ENCODE measurements around the gene TGFB1.

- TF ChIP-seq YY1 (IDR thresholded peaks at IDR 0.05; ENCODE audit: insufficient read depth, insufficient read length) (no peak), ZNF274 (IDR thresholded peaks at IDR 0.05; ENCODE audit: low read depth, low read length) (no peak)
Observed at GRCh38 chr19:41294393-41294792, 59.3 kb downstream of the TGFB1 start.

Data from NT2/D1 (cell line).